GM19467 (cell line): ENCODE data around the gene DSCAML1.
"Not testable (repeated sequence)": the region's sequence is repeated elsewhere in the genome, so short reads cannot be mapped to it uniquely, and the experiment has no call there.

Experiments
- ATAC-seq: cut with Tn5 transposase; IDR thresholded peaks from one replicate; pipeline ENCODE4 v1.9.1; 2021; ENCODE audit warnings: mild to moderate bottlenecking, moderate library complexity; ENCODE audit not compliant: unreplicated experiment

The DSCAML1 gene

DNA sequence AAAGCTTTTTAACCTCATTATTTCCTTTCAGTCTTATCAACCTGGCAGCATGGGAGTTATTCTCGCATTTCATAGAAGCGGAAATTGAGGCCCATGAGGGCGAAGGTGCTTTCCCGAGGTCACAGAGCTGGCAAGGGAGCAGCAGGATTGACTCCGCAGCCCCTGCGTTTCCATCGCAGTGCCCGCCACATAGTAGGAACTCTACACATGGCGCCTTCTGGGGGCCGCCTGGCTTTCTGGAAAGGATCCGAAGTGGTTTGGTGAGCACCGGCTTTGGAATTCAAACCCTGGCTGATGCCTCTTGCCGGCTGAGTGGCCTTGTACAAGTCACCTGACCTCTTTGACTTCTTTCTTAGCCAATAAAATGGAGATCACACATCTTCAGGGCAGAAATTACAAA lies 376.0 kb downstream of the DSCAML1 start:
- ATAC-seq = no peak

DNA sequence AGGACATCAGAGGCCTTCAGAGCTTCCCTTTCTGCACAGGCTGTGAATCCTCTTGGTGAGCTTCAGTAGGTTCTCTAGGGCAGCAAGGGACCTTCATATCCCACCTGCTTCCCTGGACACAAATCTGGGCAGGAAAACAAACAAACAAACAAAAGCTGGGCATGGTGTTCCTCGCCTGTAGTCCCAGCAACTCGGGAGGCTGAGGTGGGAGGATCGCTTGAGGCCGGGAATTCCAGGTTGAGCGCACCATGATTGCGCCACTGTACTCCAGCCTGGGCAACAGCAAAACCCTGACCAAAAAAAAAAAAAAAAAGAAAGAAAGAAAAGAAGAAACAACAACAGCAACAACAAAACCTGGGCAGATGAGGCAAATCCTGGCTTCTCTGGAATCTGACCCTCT lies 376.4 kb downstream of the DSCAML1 start:
- no peak for ATAC-seq

DNA sequence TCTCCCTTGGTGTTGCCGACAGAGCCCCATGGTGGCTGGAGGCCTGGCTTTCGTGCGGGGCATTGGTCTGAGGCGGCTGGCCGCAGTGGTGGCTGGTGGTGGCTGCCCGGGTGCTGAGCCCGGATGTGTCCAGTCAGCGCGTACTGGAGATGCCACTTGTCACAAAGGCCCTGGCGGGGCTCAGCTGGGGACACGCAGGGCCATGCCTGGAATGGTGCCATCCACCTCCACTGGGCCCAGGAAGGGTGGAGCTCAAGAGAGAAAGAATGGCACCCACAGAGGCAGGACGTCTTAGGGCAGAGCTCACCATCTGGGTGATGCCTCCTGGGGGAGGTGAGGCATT lies 376.9 kb downstream of the DSCAML1 start:
- no peak for ATAC-seq

DNA sequence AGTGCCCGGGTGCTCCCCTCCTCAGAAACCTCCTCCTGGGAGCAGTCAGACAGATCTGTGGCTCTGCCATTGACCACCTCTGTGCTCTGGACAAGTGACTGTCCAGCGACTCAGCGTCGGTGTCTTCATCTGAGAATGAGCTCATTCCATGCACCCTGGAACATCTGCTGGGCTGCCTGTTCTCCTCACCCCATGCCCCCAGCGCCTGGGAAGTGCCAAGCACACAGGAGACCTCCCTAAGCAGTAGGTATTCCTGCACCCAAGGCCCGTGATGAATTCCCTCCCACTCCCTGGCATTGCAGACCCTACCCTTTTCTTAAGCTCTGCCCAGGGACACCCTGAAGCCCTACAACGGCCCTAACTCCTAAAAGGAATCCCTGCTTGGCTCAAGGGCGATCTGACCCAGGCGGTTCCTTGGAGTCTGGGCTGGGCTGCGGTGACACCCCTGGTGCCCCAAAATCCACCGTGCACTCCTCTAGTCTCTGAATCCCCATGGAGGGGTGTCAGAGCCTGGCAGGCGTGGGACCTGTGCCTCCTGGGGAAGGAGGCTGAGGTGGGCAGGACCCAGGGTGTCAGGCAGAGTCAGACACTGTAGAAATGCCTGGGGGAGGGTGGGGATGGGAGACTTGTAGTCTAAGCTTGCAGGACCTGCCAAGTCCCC lies 377.4 kb downstream of the DSCAML1 start:
- no peak for ATAC-seq

DNA sequence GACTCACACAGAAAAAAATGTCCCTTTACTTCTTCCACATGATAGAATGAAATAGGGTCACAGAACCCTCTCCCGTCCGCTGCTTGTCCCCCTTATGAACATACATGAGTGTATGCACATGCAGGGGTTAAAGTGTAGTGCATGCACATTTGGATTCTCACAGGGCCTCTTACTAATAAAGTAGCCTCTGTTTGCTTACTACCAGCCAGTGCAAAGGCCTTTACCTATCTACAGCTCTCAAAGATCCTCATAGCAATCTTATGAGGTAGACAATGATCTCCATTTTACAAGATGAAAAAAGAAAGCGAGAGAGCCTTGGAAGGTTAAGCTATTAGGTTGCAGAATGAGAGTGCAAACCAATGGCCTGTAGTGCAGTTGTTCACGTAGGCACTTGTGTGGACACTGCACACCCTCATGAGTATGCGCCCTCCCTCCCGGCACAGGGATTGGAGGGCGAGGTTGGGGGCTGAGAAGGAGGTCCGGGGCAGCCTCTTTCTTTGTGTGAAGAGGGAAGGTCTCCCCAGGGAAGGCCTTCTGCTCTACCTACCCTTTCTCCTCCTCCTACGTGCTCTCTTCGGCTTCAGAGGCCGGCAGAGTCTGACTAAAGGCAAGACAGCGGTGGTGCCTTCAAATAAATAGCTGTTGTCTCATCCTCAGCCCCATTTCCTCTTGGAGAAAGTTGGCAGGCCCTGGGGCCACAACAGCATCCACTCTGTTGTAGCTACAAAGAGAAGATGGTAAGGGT lies 378.1 kb downstream of the DSCAML1 start:
- ATAC-seq = no peak

DNA sequence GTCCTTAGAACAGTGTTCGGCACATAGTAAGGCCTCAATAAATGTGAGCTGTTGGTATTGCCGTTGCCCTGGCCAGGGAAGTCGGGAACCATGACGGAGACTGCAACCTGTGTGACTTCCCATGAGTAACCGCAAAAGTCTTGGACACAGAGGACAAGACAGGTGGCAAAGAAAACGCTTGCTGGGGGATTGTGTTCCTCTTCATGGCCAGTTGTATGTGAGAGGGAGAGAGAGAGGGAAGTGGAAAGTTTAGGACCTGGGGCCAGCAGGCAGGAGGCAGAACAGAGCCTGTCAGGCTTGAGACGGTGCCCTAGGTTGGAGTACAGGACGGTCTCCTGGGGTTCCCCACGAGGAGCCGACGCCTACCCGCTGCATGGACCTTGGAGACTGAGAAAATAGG lies 379.2 kb downstream of the DSCAML1 start:
- ATAC-seq = no peak

DNA sequence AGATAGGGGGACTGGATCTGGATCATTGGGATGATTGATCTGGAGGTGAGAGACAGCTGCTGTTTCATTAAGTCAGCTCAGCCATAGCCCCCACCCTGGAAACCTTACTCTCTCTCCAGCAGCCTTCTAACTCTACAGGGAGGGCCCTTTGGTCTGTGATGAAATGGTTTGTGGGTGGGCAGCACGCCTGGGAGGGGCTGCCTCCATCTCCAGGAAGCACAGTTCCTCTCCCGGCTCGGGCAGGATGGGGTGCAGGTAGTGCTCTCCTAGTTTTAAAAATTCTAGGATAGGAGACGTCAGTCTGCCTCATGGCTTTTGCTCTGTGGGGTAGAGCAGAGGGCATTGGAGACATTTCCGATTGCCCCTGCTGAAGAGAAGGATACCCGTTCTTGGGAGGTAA lies 379.7 kb downstream of the DSCAML1 start:
- no peak for ATAC-seq

DNA sequence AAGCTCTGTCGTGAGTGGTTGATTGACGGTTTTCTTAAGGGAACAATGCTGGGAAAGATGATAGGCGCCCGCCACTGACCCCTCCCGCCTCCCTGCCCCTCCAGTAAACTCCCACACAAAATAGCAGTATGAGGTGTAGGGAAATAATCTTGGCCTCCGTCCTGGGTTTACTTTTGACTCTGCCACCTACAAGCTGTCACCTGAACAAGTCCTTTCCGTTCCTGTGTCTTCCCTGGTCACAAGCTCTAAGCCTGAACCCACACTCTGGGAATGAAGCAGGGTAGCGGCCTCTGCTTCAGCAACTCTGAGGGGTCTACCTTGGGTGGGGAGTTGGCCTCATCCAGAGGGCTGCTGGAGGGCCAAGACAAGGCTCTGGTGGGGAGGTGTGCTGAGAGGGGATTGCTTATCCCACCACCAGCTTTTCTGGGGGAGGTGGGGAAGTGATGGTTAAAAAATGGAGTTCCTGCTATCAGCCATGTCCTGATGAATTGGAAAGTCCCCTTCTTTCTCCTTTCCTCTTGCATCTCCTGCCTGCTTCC lies 381.6 kb downstream of the DSCAML1 start:
- no peak for ATAC-seq

DNA sequence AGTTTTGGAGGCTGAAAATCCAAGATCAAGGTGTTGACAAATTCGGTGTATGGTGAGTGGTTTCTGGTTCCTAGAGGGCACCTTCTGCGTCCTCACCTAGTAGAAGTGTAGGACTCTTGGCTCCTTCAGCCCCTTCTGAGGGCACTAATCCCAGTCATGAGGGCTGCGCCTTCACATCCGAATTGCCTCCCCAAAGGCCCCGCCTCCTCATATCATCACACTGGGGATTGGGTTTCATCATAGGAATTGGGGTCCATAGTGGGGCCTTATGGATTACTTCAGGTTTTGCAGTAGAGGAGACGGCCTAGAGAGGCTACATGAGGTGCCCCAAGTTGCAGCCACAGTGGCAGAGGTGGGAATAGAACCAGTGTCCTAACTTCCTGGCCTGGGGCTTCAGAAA lies 382.3 kb downstream of the DSCAML1 start:
- no peak for ATAC-seq

DNA sequence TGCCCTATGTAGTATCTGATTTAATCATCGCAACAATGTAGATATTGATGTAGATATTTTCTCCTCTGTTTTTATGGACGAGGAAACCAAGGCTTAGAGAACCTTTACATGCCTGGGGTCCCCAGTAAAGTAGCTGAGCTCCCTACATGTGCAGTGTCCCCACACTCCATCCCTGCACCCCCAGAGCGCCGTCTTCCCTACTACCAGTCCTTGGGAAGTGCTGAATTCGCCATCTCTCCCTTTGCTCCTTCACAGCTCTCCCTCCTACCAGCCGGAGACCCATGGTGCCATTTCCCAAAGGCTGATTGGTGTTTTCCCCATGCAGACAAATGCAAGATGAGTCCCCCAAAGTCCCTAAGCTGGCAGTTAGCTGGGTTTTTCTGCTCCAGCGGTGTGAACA lies 383.4 kb downstream of the DSCAML1 start:
- ATAC-seq = no peak

DNA sequence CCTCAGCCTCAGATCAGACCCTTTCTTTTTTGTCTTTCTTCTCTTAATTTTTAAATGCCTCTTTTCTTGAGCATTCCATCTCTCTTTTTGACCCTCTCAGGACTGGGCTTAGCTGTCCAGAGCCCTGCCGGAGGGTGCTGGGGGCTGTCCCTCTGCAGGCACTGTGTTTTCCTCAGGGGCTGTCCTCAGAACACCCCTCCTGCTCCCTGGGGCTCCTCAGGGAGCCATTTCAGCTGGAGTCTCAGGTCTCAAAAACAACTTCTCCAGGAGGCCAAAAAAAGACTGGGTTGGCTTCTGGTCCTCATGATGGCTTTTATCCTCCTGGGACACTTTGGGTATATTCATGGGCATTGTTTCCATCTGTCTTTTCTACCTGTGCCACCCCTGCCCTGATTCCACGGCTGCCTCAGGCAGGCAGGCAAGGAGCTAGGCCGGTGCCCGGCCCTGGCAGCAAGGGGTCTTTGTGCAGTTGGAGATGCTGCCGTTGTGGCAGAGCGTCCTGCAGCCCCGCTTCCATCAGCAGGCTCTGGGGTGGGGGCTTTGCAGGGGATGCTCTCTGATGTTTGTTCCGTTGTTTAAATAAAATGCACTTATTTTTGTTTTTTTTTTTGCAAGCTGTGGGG lies 384.3 kb downstream of the DSCAML1 start:
- ATAC-seq = no peak

DNA sequence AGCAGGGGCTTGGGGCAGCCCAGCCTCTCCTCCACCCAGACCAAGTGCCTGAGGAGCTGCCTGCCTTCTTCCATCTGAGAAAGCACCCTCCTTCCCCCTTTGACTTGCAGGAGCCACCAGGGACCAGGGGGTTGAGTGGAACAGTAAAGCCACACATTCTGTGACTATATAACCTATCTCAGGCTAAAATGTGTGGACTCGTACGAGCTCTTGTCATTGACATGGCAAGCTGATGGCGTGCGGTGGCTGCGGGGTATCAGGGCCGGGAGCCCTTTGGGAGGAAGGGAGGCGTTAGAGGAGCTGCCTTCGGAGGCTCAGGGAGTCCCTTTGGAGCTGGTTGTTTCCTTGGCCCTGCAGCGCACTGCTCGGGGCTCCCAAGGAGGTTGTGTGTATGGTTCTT lies 384.8 kb downstream of the DSCAML1 start:
- no peak for ATAC-seq

DNA sequence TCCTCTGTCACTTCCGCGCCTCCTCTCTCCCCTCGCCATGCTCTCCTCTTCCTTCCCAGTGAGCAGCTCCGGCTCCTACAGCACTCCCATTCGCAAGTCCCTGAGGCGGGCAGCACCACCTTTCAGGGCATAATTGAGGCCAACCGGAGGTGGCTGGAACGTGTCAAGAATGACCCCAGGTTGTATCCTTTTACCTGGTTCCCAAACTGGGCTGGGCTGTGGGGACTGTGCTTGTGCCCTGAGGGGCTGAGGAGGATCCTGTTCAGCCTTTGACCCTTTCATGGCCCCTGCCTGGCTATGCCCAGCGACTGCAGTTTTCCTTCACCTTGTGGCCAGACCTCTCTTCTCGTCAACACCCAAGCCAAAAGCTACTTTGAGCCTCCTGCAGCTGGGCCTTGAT lies 385.3 kb downstream of the DSCAML1 start:
- no peak for ATAC-seq

DNA sequence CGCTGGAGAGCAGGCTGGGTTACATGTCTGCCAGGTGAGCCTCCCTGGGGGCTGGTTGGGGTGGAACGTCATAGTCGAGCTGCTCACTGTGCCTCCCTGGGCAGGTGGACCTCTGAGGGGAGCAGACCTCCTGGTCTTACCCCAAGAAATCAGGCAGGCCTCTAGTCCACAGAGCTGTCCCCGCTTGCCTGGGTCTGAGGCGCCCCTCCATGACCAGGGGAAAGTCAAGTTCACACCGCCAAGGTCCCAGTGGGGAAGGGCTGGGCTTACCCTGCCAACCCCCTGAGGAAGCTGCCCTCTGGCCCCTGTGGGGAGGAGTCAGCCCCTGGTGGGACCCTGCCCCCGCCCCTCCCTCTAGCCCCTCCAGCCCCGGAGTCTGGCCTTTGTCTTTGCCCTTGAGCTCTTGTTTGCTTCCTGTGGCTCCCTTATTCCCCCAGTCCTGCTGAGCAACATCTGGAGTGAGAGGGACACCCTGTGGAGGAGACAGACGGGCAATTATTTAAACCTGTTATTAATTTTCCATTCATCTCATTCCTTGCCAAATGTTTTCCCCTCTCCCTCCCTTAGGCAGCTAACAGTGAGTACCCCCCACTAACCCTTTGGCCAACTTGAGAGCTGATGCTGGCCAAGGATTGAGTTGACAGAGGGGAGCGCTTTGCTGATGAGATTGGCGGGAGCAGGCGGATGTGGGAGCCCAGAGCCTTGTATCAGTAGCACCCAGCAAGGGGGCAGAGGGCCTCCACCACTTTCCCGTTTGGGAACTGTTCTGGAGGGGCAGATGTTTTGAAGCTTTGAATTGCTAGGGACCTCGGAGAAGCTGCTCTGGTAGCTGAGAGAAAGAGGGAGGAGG lies 385.9 kb downstream of the DSCAML1 start:
- no peak for ATAC-seq

DNA sequence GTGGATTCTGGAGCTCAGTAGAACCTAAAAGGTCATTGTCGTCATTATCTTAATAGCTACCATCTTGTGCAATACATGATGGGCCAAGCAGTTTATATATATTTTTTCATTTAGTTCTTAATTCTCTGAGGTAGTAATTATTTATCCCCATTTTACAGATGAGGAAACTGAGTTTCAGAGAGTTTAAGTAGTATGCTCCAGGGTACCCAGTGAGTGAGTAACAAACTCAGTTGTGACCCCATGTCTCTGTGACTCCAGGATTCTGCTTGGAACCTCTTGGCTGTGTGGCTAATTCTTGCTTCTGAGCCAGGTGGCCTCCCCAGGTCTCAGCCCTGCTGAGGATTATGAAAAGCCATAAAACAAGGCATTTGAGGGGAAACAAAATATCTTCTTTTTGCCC lies 386.8 kb downstream of the DSCAML1 start:
- no peak for ATAC-seq

DNA sequence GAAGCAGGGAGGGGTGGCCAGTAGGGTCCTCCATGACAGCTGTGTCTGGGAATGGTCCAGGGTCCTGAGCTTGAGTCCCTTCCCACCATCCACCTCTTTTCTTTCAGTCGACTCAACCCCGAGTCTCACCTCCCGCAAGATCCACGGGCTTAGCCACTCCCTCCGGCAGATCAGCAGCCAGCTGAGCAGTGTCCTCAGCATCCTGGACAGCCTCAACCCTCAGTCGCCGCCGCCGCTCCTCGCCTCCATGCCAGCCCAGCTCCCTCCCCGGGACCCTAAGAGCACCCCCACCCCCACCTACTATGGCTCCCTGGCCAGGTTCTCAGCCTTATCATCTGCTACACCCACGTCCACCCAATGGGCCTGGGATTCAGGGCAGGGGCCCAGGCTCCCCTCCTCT lies 387.5 kb downstream of the DSCAML1 start:
- no peak for ATAC-seq

DNA sequence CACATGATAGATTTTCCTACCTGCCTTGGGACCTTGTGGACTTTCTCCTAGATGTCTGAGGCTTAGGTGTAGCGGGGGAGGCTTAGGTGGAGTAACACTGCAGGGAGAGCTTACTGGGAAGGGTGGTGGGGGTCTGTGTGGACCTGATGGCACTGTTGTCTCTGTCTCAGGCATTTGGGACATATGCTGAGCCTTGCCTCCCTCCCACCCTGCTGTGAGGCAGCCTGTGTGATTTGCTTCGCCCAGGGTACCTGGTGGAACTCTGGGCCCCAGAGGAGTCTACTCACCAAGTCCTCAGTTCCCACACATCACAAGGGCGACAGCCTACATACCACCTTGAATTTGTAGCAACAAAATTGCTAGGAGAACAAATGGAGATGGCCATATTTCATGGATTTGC lies 388.7 kb downstream of the DSCAML1 start:
- ATAC-seq = no peak

DNA sequence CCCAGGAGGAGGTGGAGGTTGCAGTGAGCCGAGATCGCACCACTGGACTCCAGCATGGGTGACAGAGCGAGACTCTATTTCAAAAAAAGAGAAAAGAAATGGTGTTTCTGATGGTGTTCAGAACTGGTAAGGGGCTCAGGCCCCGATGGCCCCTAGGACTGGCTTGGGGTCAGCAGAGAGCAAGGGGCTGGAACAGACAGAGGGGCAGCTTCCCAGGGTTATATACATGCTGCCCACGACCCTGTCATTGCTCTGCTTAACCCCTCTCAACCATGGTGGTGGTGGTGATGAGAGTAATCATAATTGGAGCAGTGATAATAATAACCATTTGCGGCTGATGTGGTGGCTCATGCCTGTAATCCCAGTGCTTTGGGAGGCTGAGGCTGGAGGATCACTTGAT lies 390.0 kb downstream of the DSCAML1 start:
- ATAC-seq = no peak

DNA sequence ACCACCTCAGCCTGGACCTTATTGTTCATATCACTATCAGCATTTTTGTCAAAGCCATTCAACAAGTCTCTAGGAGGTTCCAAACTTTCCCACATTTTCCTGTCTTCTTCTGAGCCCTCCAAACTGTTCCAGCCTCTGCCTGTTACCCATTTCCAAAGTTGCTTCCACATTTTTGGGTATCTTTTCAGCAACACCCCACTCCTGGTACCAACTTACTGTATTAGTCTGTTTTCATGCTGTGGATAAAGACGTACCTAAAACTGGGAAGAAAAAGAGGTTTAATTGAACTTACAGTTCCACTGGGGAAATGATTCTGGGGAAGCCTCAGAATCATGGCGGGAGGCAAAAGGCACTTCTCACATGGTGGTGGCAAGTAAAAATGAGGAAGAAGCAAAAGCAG lies 391.1 kb downstream of the DSCAML1 start:
- not testable (repeated sequence) for ATAC-seq

DNA sequence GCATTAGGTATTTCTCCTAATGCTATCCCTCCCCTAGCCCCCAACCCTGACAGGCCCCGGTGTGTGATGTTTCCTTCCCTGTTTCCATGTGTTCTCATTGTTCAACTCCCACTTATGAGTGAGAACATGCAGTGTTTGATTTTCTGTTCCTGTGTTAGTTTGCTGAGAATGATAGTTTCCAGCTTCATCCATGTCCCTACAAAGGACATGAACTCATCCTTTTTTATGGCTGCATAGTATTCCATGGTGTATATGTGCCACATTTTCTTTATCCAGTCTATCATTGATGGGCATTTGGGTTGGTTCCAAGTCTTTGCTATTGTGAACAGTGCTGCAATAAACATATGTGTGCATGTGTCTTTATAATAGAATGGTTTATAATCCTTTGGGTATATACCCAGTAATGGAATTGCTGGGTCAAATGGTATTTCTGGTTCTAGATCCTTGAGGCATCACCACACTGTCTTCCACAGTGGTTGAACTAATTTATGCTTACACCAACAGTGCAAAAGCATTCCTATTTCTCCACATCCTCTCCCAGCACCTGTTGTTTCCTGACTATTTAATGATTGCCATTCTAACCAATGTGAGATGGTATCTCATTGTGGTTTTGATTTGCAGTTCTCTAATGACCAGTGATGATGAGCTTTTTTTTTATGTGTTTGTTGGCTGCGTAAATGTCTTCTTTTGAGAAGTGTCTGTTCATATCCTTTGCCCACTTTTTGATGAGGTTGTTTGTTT lies 397.7 kb downstream of the DSCAML1 start:
- not testable (repeated sequence) for ATAC-seq

DNA sequence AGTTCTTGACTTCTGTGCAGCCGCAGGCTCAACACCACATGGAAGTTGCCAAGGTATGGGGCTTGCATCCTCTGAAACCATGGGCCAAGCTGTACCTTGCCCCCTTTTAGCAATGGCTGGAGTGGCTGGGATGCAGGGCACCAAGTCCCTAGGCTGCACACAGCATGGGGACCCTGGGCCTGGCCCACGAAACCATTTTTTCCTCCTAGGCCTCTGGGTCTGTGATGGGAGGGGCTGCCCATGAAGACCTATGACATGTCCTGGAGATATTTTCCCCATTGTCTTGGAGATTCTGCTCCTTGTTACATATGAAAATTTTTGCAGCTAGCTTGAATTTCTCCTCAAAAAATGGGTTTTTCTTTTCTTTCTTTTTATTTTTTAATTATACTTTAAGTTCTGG lies 398.4 kb downstream of the DSCAML1 start:
- not testable (repeated sequence) for ATAC-seq
